ENCODE results near the gene GRIN2A. TPM values are rescaled to one million over a fixed set of nuclear protein-coding genes. Genes with fewer than 3 reads are reported as not detected.
A peak's percentile ranks its signal among the peaks of the same experiment; 100 is the strongest.

The GRIN2A gene
- total and polyA plus RNA-seq, 2 of the 13 experiments (the other 11 are each of a cell fraction or from before 2014, with no cell fraction given) = not detected

GRCh38 chr16:10076037-10076436, 106.2 kb downstream of the GRIN2A start (continued):
- no peak for TF ChIP-seq ATAD3A (CRISPR knock-in tag; IDR thresholded peaks at IDR 0.05)
- no peak for TF ChIP-seq ZNF276 (CRISPR knock-in tag; IDR thresholded peaks at IDR 0.05; ENCODE audit: low read depth)
- TF ChIP-seq ZNF281 (CRISPR knock-in tag; IDR thresholded peaks at IDR 0.05; ENCODE audit: borderline replicate concordance) = no peak
- no peak for TF ChIP-seq RFXANK (CRISPR knock-in tag; IDR thresholded peaks at IDR 0.05)
- TF ChIP-seq FOXK2 (IDR thresholded peaks at IDR 0.05) = no peak
- TF ChIP-seq ZBTB1 (CRISPR knock-in tag; IDR thresholded peaks at IDR 0.05; ENCODE audit: borderline replicate concordance) = no peak
- peak; percentile 80 for TF ChIP-seq FOXA3 (CRISPR knock-in tag; IDR thresholded peaks at IDR 0.05)
- no peak for TF ChIP-seq SYNCRIP (IDR thresholded peaks at IDR 0.05; ENCODE audit: insufficient read depth, low read depth, low read length)
- peak; percentile 69; the same call in 1 of the 2 replicates for TF ChIP-seq ZBED4 (CRISPR knock-in tag; IDR thresholded peaks at IDR 0.05; ENCODE audit: borderline replicate concordance)
- TF ChIP-seq, protein P1, sequence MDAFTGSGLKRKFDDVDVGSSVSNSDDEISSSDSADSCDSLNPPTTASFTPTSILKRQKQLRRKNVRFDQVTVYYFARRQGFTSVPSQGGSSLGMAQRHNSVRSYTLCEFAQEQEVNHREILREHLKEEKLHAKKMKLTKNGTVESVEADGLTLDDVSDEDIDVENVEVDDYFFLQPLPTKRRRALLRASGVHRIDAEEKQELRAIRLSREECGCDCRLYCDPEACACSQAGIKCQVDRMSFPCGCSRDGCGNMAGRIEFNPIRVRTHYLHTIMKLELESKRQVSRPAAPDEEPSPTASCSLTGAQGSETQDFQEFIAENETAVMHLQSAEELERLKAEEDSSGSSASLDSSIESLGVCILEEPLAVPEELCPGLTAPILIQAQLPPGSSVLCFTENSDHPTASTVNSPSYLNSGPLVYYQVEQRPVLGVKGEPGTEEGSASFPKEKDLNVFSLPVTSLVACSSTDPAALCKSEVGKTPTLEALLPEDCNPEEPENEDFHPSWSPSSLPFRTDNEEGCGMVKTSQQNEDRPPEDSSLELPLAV (CRISPR knock-in tag; conservative IDR thresholded peaks at IDR 0.05; ENCODE audit: low read depth) = no peak
- no peak for TF ChIP-seq CTCF (CRISPR knock-in tag; IDR thresholded peaks at IDR 0.05)
- 0 out of 2 replicates have a peak, but pooled peaks have one; percentile 36 for TF ChIP-seq WIZ (CRISPR knock-in tag; IDR thresholded peaks at IDR 0.05)
- TF ChIP-seq REXO4 (CRISPR knock-in tag; IDR thresholded peaks at IDR 0.05; ENCODE audit: borderline replicate concordance) = no peak
- TF ChIP-seq NPAS2 (CRISPR knock-in tag; IDR thresholded peaks at IDR 0.05; ENCODE audit: borderline replicate concordance) = no peak
- peak; percentile 43; the same call in 1 of the 2 replicates for TF ChIP-seq FOXO1 (CRISPR knock-in tag; IDR thresholded peaks at IDR 0.05)
- TF ChIP-seq ELF3 (CRISPR knock-in tag; IDR thresholded peaks at IDR 0.05) = peak; percentile 84

Data from HepG2 (cell line).